HEK293 (cell line): ENCODE results near the gene DRD5.

Source experiments
- CTCF ChIA-PET: fragments of 350-600 bp; formaldehyde crosslinking; extraction: SDS; loops from one replicate; lab custom pipeline; 2021; ENCODE audit warnings: antibody characterized with exemption; lab: Yijun Ruan, JAX
- POLR2A ChIA-PET: fragments of 300-600 bp; formaldehyde crosslinking; extraction: SDS; loops from one replicate; lab custom pipeline; 2020; ENCODE audit warnings: antibody characterized with exemption, inconsistent platforms; lab: Yijun Ruan, JAX
- H3K27ac ChIP-seq: fragments of 200-500 bp; sonication (Bioruptor generic); 2 replicates; pipeline ENCODE4 v1.5.1; 2014; ENCODE audit warnings: low read depth, low read length, control low read depth, inconsistent platforms; ENCODE audit errors: extremely low read depth
- H3K36me3 ChIP-seq, 2 experiments: fragments of 200-500 bp in 1 of 2; sonication (Bioruptor generic) in 1 of 2; 1 replicate in 1 of 2; 2 replicates in 1 of 2; pipeline ENCODE4 v1.5.1; 2014 to 2017; ENCODE audit warnings: inconsistent platforms in 2 of 2, low read length in 2 of 2; ENCODE audit not compliant: control insufficient read depth in 2 of 2, insufficient read depth in 1 of 2
- H3K4me1 ChIP-seq: fragments of 200-500 bp; sonication (Bioruptor generic); 2 replicates; pipeline ENCODE4 v1.5.1; 2014; ENCODE audit warnings: mild to moderate bottlenecking, low read length, inconsistent platforms; ENCODE audit not compliant: control insufficient read depth, insufficient read depth
- H3K4me3 ChIP-seq: 2 replicates; pipeline ENCODE4 v1.5.1; 2011; ENCODE audit warnings: low read depth, mild to moderate bottlenecking, control low read depth, low read length, moderate library complexity
- H3K9me3 ChIP-seq: fragments of 200-500 bp; sonication (Bioruptor generic); 2 replicates; pipeline ENCODE4 v1.5.1; 2014; ENCODE audit warnings: low read depth, low read length, inconsistent platforms; ENCODE audit not compliant: control insufficient read depth, insufficient read depth
- AEBP2 ChIP-seq: fragments of 450-650 bp; formaldehyde crosslinking; IDR thresholded peaks from 2 replicates; pipeline ENCODE4 v1.5.1; 2016; ENCODE audit warnings: missing biosample characterization, missing genetic modification characterization, borderline replicate concordance
- BCL6B ChIP-seq: fragments of 450-650 bp; formaldehyde crosslinking; IDR thresholded peaks from 2 replicates; pipeline ENCODE4 v1.5.1; 2017; ENCODE audit warnings: missing biosample characterization, missing genetic modification characterization
- CTCF ChIP-seq: fragments of 450-650 bp; formaldehyde crosslinking; IDR thresholded peaks from 2 replicates; pipeline ENCODE4 v1.5.1; 2016; ENCODE audit warnings: missing biosample characterization, missing genetic modification characterization
- GLIS1 ChIP-seq: fragments of 450-650 bp; formaldehyde crosslinking; IDR thresholded peaks from 2 replicates; pipeline ENCODE4 v1.5.1; 2016; ENCODE audit warnings: missing biosample characterization, missing genetic modification characterization
- KLF1 ChIP-seq: fragments of 450-650 bp; formaldehyde crosslinking; IDR thresholded peaks from 2 replicates; pipeline ENCODE4 v1.5.1; 2016; ENCODE audit warnings: missing biosample characterization, missing genetic modification characterization
- ZBTB21 ChIP-seq: fragments of 450-650 bp; formaldehyde crosslinking; IDR thresholded peaks from 2 replicates; pipeline ENCODE4 v1.5.1; 2017; ENCODE audit warnings: missing biosample characterization, missing genetic modification characterization
- ZNF518A ChIP-seq: fragments of 450-650 bp; formaldehyde crosslinking; conservative IDR thresholded peaks from 2 replicates; pipeline ENCODE4 v1.5.1; 2016; ENCODE audit warnings: low read depth, missing biosample characterization, missing genetic modification characterization
- ZNF530 ChIP-seq: fragments of 450-650 bp; formaldehyde crosslinking; IDR thresholded peaks from 2 replicates; pipeline ENCODE4 v1.5.1; 2016; ENCODE audit warnings: low read depth, missing biosample characterization, missing genetic modification characterization
- ZNF560 ChIP-seq: fragments of 450-650 bp; formaldehyde crosslinking; IDR thresholded peaks from 2 replicates; pipeline ENCODE4 v1.5.1; 2017; ENCODE audit warnings: missing biosample characterization, missing genetic modification characterization, borderline replicate concordance
- ZNF658 ChIP-seq: fragments of 450-650 bp; formaldehyde crosslinking; IDR thresholded peaks from 2 replicates; pipeline ENCODE4; 2016; ENCODE audit warnings: missing biosample characterization, missing genetic modification characterization
- ZNF660 ChIP-seq: fragments of 450-650 bp; IDR thresholded peaks from 2 replicates; pipeline ENCODE4 v1.5.1; 2018; ENCODE audit warnings: missing biosample characterization, mild to moderate bottlenecking, missing genetic modification characterization
- ZNF707 ChIP-seq: fragments of 450-650 bp; formaldehyde crosslinking; IDR thresholded peaks from 2 replicates; pipeline ENCODE4 v1.5.1; 2016; ENCODE audit warnings: missing biosample characterization, missing genetic modification characterization
- ZNF776 ChIP-seq: fragments of 450-650 bp; formaldehyde crosslinking; IDR thresholded peaks from 2 replicates; pipeline ENCODE4 v1.5.0; 2017; ENCODE audit warnings: missing biosample characterization, missing genetic modification characterization, borderline replicate concordance
- ZNF777 ChIP-seq: fragments of 450-650 bp; formaldehyde crosslinking; IDR thresholded peaks from 2 replicates; pipeline ENCODE4 v1.5.1; 2017; ENCODE audit warnings: missing biosample characterization, missing genetic modification characterization, borderline replicate concordance
- TF ChIP-seq, protein P1 (sequence below): fragments of 450-650 bp; formaldehyde crosslinking; IDR thresholded peaks from 2 replicates; pipeline ENCODE4 v1.5.1; 2016; ENCODE audit warnings: missing biosample characterization, missing genetic modification characterization
- TF ChIP-seq, protein P2 (sequence below): fragments of 450-650 bp; formaldehyde crosslinking; IDR thresholded peaks from 2 replicates; pipeline ENCODE4 v1.5.1; 2016; ENCODE audit warnings: missing biosample characterization, missing genetic modification characterization

Gene DRD5

GRCh38 chr4:9832640-9833039, 51.2 kb downstream of the DRD5 start:
- Histone ChIP-seq H3K36me3 (no peaks in the 10 kb centered on the region), H3K4me1 (no peaks in the 10 kb centered on the region), H3K4me3 (no peak overlapping the region), H3K9me3 (no peaks in the 10 kb centered on the region), H3K27ac (no peak overlapping the region)
- ChIA-PET CTCF (no interaction called here), POLR2A (no interaction called here)
- no peak for TF ChIP-seq ZNF776 (tag by site-specific recombination)
- no peak for TF ChIP-seq CTCF (tag by site-specific recombination)
- TF ChIP-seq ZNF518A, result no peak
- TF ChIP-seq KLF1 (tag by site-specific recombination), result no peak

GRCh38 chr4:9833421-9833820, 52.0 kb downstream of the DRD5 start:
- no peaks in the 10 kb centered on the region for H3K9me3 ChIP-seq
- TF ChIP-seq, protein P1, sequence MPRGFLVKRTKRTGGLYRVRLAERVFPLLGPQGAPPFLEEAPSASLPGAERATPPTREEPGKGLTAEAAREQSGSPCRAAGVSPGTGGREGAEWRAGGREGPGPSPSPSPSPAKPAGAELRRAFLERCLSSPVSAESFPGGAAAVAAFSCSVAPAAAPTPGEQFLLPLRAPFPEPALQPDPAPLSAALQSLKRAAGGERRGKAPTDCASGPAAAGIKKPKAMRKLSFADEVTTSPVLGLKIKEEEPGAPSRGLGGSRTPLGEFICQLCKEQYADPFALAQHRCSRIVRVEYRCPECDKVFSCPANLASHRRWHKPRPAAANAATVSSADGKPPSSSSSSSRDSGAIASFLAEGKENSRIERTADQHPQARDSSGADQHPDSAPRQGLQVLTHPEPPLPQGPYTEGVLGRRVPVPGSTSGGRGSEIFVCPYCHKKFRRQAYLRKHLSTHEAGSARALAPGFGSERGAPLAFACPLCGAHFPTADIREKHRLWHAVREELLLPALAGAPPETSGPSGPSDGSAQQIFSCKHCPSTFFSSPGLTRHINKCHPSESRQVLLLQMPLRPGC (tag by site-specific recombination), result no peak
- no peak for TF ChIP-seq ZNF660 (tag by site-specific recombination)
- TF ChIP-seq BCL6B (tag by site-specific recombination), result no peak
- TF ChIP-seq ZNF658, result no peak
- TF ChIP-seq, protein P2, sequence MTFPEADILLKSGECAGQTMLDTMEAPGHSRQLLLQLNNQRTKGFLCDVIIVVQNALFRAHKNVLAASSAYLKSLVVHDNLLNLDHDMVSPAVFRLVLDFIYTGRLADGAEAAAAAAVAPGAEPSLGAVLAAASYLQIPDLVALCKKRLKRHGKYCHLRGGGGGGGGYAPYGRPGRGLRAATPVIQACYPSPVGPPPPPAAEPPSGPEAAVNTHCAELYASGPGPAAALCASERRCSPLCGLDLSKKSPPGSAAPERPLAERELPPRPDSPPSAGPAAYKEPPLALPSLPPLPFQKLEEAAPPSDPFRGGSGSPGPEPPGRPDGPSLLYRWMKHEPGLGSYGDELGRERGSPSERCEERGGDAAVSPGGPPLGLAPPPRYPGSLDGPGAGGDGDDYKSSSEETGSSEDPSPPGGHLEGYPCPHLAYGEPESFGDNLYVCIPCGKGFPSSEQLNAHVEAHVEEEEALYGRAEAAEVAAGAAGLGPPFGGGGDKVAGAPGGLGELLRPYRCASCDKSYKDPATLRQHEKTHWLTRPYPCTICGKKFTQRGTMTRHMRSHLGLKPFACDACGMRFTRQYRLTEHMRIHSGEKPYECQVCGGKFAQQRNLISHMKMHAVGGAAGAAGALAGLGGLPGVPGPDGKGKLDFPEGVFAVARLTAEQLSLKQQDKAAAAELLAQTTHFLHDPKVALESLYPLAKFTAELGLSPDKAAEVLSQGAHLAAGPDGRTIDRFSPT (tag by site-specific recombination), result no peak
- TF ChIP-seq ZNF707 (tag by site-specific recombination), result no peak
- TF ChIP-seq ZNF777 (tag by site-specific recombination), result no peak
- TF ChIP-seq ZNF530, result no peak
- no peak for TF ChIP-seq ZBTB21
- TF ChIP-seq GLIS1, result no peak
- no peak for TF ChIP-seq AEBP2 (tag by site-specific recombination)
- TF ChIP-seq ZNF560 (tag by site-specific recombination), result no peak
- TF ChIP-seq, all 188 proteins: peak for 0
- ChIA-PET POLR2A (no interaction called here), CTCF (no interaction called here)
- H3K27ac ChIP-seq, result no peak overlapping the region
- H3K4me3 ChIP-seq, result no peak overlapping the region
- H3K36me3 ChIP-seq, result no peaks in the 10 kb centered on the region
- H3K4me1 ChIP-seq, result no peaks in the 10 kb centered on the region
